Activated CD4-positive, alpha-beta T cell treated with anti-CD3 and anti-CD28 coated beads, Interleukin-2, amount 50 U/mL, for 48 hours (primary cell): ENCODE results near the gene RASGEF1C.
A peak's percentile ranks its signal among the peaks of the same experiment; 100 is the strongest.

Experiments
- DNase-seq, 2 experiments: peaks; one replicate each; pipeline ENCODE4 v3.0.0-alpha.2; 2020

Gene RASGEF1C

GRCh38 chr5:180209137-180209581 is at the start of gene RASGEF1C:
RASGEF1C (minus strand) TSS chr5:180209211; CDS start chr5:180138052, 71,159 bp downstream.
- DNase-seq, result peak; percentile 65 to 68

- DNase-seq, result no peak
Measured at GRCh38 chr5:180253036-180253824, 44.2 kb upstream of the RASGEF1C start.

- DNase-seq, result no peak
Measured at GRCh38 chr5:180251887-180252286, 42.9 kb upstream of the RASGEF1C start.

- no peak for DNase-seq
Measured at GRCh38 chr5:180251141-180251540, 42.1 kb upstream of the RASGEF1C start.

GRCh38 chr5:180250329-180250728 is 41.3 kb upstream of the RASGEF1C start:
- DNase-seq, result no peak

GRCh38 chr5:180241600-180241999 is 32.6 kb upstream of the RASGEF1C start:
- no peak for DNase-seq

GRCh38 chr5:180238631-180239030 is 29.6 kb upstream of the RASGEF1C start:
- no peak for DNase-seq

- no peak for DNase-seq
Measured at GRCh38 chr5:180235846-180236245, 26.8 kb upstream of the RASGEF1C start.

GRCh38 chr5:180235077-180235476 is 26.1 kb upstream of the RASGEF1C start:
- DNase-seq, result no peak

- DNase-seq, result no peak
Measured at GRCh38 chr5:180234271-180234670, 25.3 kb upstream of the RASGEF1C start.

GRCh38 chr5:180233729-180234128 is 24.7 kb upstream of the RASGEF1C start:
- no peak for DNase-seq

GRCh38 chr5:180230017-180230416 is 21.0 kb upstream of the RASGEF1C start:
- DNase-seq, result no peak

GRCh38 chr5:180222056-180222455 is 13.0 kb upstream of the RASGEF1C start:
- DNase-seq, result no peak

GRCh38 chr5:180217797-180218196 is 8.8 kb upstream of the RASGEF1C start:
- no peak for DNase-seq

GRCh38 chr5:180216646-180217171 is 7.7 kb upstream of the RASGEF1C start:
- no peak for DNase-seq

- no peak for DNase-seq
Measured at GRCh38 chr5:180215783-180216630, 7.0 kb upstream of the RASGEF1C start.

- no peak for DNase-seq
Measured at GRCh38 chr5:180214870-180215770, 6.1 kb upstream of the RASGEF1C start.

GRCh38 chr5:180213657-180214207 is 4.7 kb upstream of the RASGEF1C start:
- no peak for DNase-seq

GRCh38 chr5:180213256-180213600 is 4.2 kb upstream of the RASGEF1C start:
- no peak for DNase-seq

GRCh38 chr5:180212363-180213255 is 3.6 kb upstream of the RASGEF1C start:
- DNase-seq, result no peak

GRCh38 chr5:180211761-180212035 is 2.7 kb upstream of the RASGEF1C start:
- DNase-seq, result no peak
